Vagina (tissue), 2 donors: ENCODE data around the gene HTRA1.

ENCODE experiments used
- CTCF ChIP-seq, 3 experiments: fragments of 450-650 bp in 2 of 3; fragments of 200-600 bp in 1 of 3; sonication (generic) in 1 of 3; IDR thresholded peaks; one replicate each; pipeline ENCODE4 v1.5.1; 2017 to 2019; ENCODE audit warnings: antibody characterized with exemption in 3 of 3, mild to moderate bottlenecking in 2 of 3, moderate library complexity in 2 of 3
- POLR2A ChIP-seq, 2 donors: fragments of 450-650 bp; IDR thresholded peaks; one replicate each; pipeline ENCODE4 v1.6.1; 2017; ENCODE audit warnings: antibody characterized with exemption in 2 of 2, mild to moderate bottlenecking in 2 of 2, moderate library complexity in 2 of 2
- POLR2AphosphoS5 ChIP-seq, 2 donors: sonication (generic); formaldehyde crosslinking; IDR thresholded peaks; one replicate each; pipeline ENCODE4 v1.9.0; 2017; ENCODE audit warnings: antibody characterized with exemption in 2 of 2, mild to moderate bottlenecking in 2 of 2, low read depth in 1 of 2; ENCODE audit not compliant: insufficient read depth in 1 of 2

GRCh38 chr10:122499012-122499411 is 37.7 kb downstream of the HTRA1 start:
- TF ChIP-seq CTCF (IDR thresholded peaks at IDR 0.05) (no peak), POLR2A (IDR thresholded peaks at IDR 0.05) (no peak), POLR2AphosphoS5 (IDR thresholded peaks at IDR 0.05; ENCODE audit: insufficient read depth in 1 of 2, low read depth in 1 of 2) (no peak)
